OCI-LY7 (cell line): Measurements from ENCODE around the gene ZNF746.

Source experiments
- CTCF ChIP-seq: fragments of 200-600 bp; sonication (generic); conservative IDR thresholded peaks from 2 replicates; pipeline ENCODE4 v1.5.1; 2014; ENCODE audit warnings: mild to moderate bottlenecking, antibody characterized with exemption, low read length, moderate library complexity, mixed read lengths
- EZH2phosphoT487 ChIP-seq: fragments of 200-600 bp; sonication (generic); IDR thresholded peaks from 2 replicates; pipeline ENCODE4 v1.6.1; 2018; ENCODE audit warnings: low read depth, borderline replicate concordance, mild to moderate bottlenecking, mixed run types, antibody characterized with exemption, low read length, moderate library complexity, mixed read lengths

GRCh38 chr7:149546331-149546730 lies 48.7 kb upstream of the ZNF746 start:
- TF ChIP-seq CTCF (no peak), EZH2phosphoT487 (no peak)
